GM12878 (cell line): Measurements from ENCODE around the gene DISC1. TPM values are rescaled to one million over a fixed set of nuclear protein-coding genes. Genes with fewer than 3 reads are reported as not detected.

Experiments used
- ATAC-seq: fragments of 200-7000 bp; cut with Tn5 transposase; 3 replicates; pipeline ENCODE4 v1.9.1; 2020; ENCODE audit warnings: mild to moderate bottlenecking, moderate library complexity
- BruUV-seq: library from RNA; stranded (reverse); fragments of 400-500 nt; replicated peaks from 2 replicates; lab custom pipeline; 2021; lab: Mats Ljungman, UMichigan
- CTCF ChIA-PET: fragments of 300-600 bp; sonication (Branson Sonifier 250); formaldehyde crosslinking; extraction: SDS; loops from one replicate; lab custom pipeline; 2021; ENCODE audit warnings: inconsistent platforms; lab: Yijun Ruan, JAX
- POLR2A ChIA-PET: fragments of 350-600 bp; formaldehyde crosslinking; extraction: SDS; loops from one replicate; lab custom pipeline; 2021; ENCODE audit warnings: inconsistent platforms; lab: Charles Lee
- RAD21 ChIA-PET: fragments of 300-600 bp; sonication (Branson Sonifier 250); formaldehyde crosslinking; loops from one replicate; lab custom pipeline; 2023; ENCODE audit warnings: antibody characterized with exemption; ENCODE audit not compliant: unreplicated experiment; lab: Charles Lee
- SMC1A ChIA-PET: fragments of 300-600 bp; sonication (Branson Sonifier 250); formaldehyde crosslinking; loops from one replicate; lab custom pipeline; 2023; ENCODE audit not compliant: unreplicated experiment, uncharacterized antibody; lab: Charles Lee
- DNase-seq: peaks from one replicate; pipeline ENCODE4 v3.0.0-alpha.2; 2011; ENCODE audit warnings: low read depth, low spot score
- FAIRE-seq: peaks from 3 replicates; lab custom pipeline; 2011; peaks lifted over from hg19 to GRCh38; lab: Jason Lieb, UNC
- H2AFZ ChIP-seq: 2 replicates; pipeline ENCODE4 v1.6.0; 2011; ENCODE audit warnings: low read depth, low read length, control low read depth; ENCODE audit not compliant: control insufficient read depth
- H3K27ac ChIP-seq: 2 replicates; pipeline ENCODE4 v1.5.1; 2011; ENCODE audit warnings: control low read depth; ENCODE audit not compliant: control insufficient read depth, insufficient read depth
- H3K27me3 ChIP-seq, 2 experiments: replicated peaks in 1 of 2; 2 replicates each; pipeline versions ENCODE4 v1.6.0 to v1.6.1; 2011; ENCODE audit warnings: low read length in 1 of 2; ENCODE audit not compliant: control insufficient read depth in 2 of 2, insufficient read depth in 2 of 2
- H3K36me3 ChIP-seq, 2 experiments: 2 replicates each; pipeline ENCODE4 v1.5.1; 2011; ENCODE audit warnings: low read length in 1 of 2; ENCODE audit not compliant: control insufficient read depth in 2 of 2, insufficient read depth in 2 of 2
- H3K4me1 ChIP-seq: 2 replicates; pipeline ENCODE4 v1.6.1; 2011; ENCODE audit warnings: mild to moderate bottlenecking, low read length, moderate library complexity, mixed read lengths; ENCODE audit not compliant: control insufficient read depth, insufficient read depth
- H3K4me2 ChIP-seq: 2 replicates; pipeline ENCODE4 v1.6.0; 2011; ENCODE audit warnings: control low read depth; ENCODE audit not compliant: control insufficient read depth, insufficient read depth
- H3K4me3 ChIP-seq: fragments of 200-600 bp; sonication (generic); 2 replicates; pipeline ENCODE4 v1.5.1; 2016
- H3K79me2 ChIP-seq: 2 replicates; pipeline ENCODE4 v1.6.0; 2011; ENCODE audit warnings: low read length; ENCODE audit not compliant: control insufficient read depth, insufficient read depth
- H3K9ac ChIP-seq: 2 replicates; pipeline ENCODE4 v1.8.0; 2011; ENCODE audit warnings: low read length, control low read depth, mixed read lengths; ENCODE audit not compliant: control insufficient read depth, insufficient read depth
- H3K9me3 ChIP-seq: replicated peaks from 3 replicates; pipeline ENCODE4 v1.5.1; 2011; ENCODE audit warnings: mild to moderate bottlenecking, low read length; ENCODE audit not compliant: control insufficient read depth, insufficient read depth
- H4K20me1 ChIP-seq: 2 replicates; pipeline ENCODE4 v1.6.0; 2011; ENCODE audit not compliant: control insufficient read depth, insufficient read depth
- BCL3 ChIP-seq: IDR thresholded peaks from 2 replicates; pipeline ENCODE4 v1.6.1; 2011; ENCODE audit warnings: borderline replicate concordance, low read depth, mild to moderate bottlenecking, moderate library complexity, low read length; ENCODE audit not compliant: insufficient read depth, poor library complexity, severe bottlenecking
- BCLAF1 ChIP-seq: fragments of 450-650 bp; IDR thresholded peaks from 2 replicates; pipeline ENCODE4 v1.6.1; 2017; ENCODE audit warnings: antibody characterized with exemption, mild to moderate bottlenecking, moderate library complexity
- BHLHE40 ChIP-seq, 2 experiments: fragments of 450-650 bp in 1 of 2; IDR thresholded peaks; 2 replicates each; pipeline ENCODE4 v1.6.1; 2011 to 2017; ENCODE audit warnings: low read depth in 2 of 2, borderline replicate concordance in 1 of 2, improper control_type of control experiment in 1 of 2, low read length in 1 of 2, mild to moderate bottlenecking in 1 of 2
- BMI1 ChIP-seq: fragments of 450-650 bp; IDR thresholded peaks from 2 replicates; pipeline ENCODE4 v1.6.1; 2016; ENCODE audit warnings: mild to moderate bottlenecking, moderate library complexity, borderline replicate concordance
- CBX5 ChIP-seq: sonication (generic); IDR thresholded peaks from 2 replicates; pipeline ENCODE4 v1.6.1; 2016; ENCODE audit warnings: low read depth, moderate library complexity, mild to moderate bottlenecking, inconsistent platforms
- ELK1 ChIP-seq: IDR thresholded peaks from 2 replicates; pipeline ENCODE4 v1.6.1; 2012; ENCODE audit warnings: low read depth, low read length, improper control_type of control experiment
- HDAC6 ChIP-seq: fragments of 200-600 bp; sonication (generic); IDR thresholded peaks from one replicate; pipeline ENCODE4 v1.8.0; 2017; ENCODE audit warnings: antibody characterized with exemption; ENCODE audit not compliant: unreplicated experiment
- JUNB ChIP-seq: IDR thresholded peaks from 2 replicates; pipeline ENCODE4 v1.6.1; 2016; ENCODE audit warnings: antibody characterized with exemption, mild to moderate bottlenecking
- KLF5 ChIP-seq: fragments of 450-650 bp; IDR thresholded peaks from 2 replicates; pipeline ENCODE4 v1.6.1; 2014; ENCODE audit warnings: mild to moderate bottlenecking; ENCODE audit not compliant: partially characterized antibody
- LARP7 ChIP-seq: fragments of 450-650 bp; IDR thresholded peaks from 2 replicates; pipeline ENCODE4 v1.6.1; 2017; ENCODE audit warnings: mild to moderate bottlenecking
- PKNOX1 ChIP-seq: fragments of 450-650 bp; IDR thresholded peaks from 2 replicates; pipeline ENCODE4 v1.6.1; 2016; ENCODE audit warnings: mild to moderate bottlenecking
- PML ChIP-seq: IDR thresholded peaks from 2 replicates; pipeline ENCODE4 v1.6.1; 2012; ENCODE audit warnings: low read length, inconsistent platforms
- STAT1 ChIP-seq: fragments of 450-650 bp; conservative IDR thresholded peaks from 2 replicates; pipeline ENCODE4 v1.6.1; 2014; ENCODE audit warnings: antibody characterized with exemption, mild to moderate bottlenecking
- SUZ12 ChIP-seq: fragments of 200-600 bp; sonication (generic); IDR thresholded peaks from one replicate; pipeline ENCODE4 v1.6.1; 2018; ENCODE audit warnings: antibody characterized with exemption, mild to moderate bottlenecking; ENCODE audit not compliant: unreplicated experiment
- TCF3 ChIP-seq: IDR thresholded peaks from 2 replicates; pipeline ENCODE4 v1.6.1; 2012; ENCODE audit warnings: low read depth, mild to moderate bottlenecking, low read length, borderline replicate concordance; ENCODE audit not compliant: insufficient read depth
- ZBED1 ChIP-seq: IDR thresholded peaks from 2 replicates; pipeline ENCODE4 v1.6.1; 2016; ENCODE audit warnings: borderline replicate concordance
- ZNF207 ChIP-seq: fragments of 450-650 bp; IDR thresholded peaks from 2 replicates; pipeline ENCODE4 v1.6.1; 2014; ENCODE audit warnings: antibody characterized with exemption, mild to moderate bottlenecking, borderline replicate concordance
- ZNF384 ChIP-seq: IDR thresholded peaks from 2 replicates; pipeline ENCODE4 v1.6.1; 2012; ENCODE audit warnings: low read depth, mild to moderate bottlenecking, low read length, improper control_type of control experiment, borderline replicate concordance
- WGBS: methylation state at CpG from one replicate; pipeline ENCODE4 v1.1.6; 2016; ENCODE audit warnings: low lambda C conversion rate; ENCODE audit not compliant: insufficient replicate concordance, insufficient coverage; ENCODE audit errors: missing lambda C conversion rate; 5-methylcytosine and 5-hydroxymethylcytosine counted together
- in situ Hi-C: fragments of 300-500 bp; cut with MboI; formaldehyde crosslinking; loops from 9 replicates; pipeline ENCODE4 v1.14.3; 2018; ENCODE audit warnings: mixed read lengths
- intact Hi-C: fragments of 100-400 bp; cut with micrococcal nuclease; formaldehyde crosslinking; loops from one replicate; pipeline ENCODE4 v1.14.2; 2022; ENCODE audit not compliant: unreplicated experiment
- polyA plus RNA-seq, 11 experiments: library from polyadenylated mRNA; depleted of rRNA in 4 of 11; unstranded in 6 of 11; stranded (reverse) in 5 of 11; fragments of >200 nt; fragmentation: Nextera tagmentation in 4 of 11; fragmentation: Illumina TruSeq in 1 of 11; extraction: Ambion mirVana in 4 of 11; extraction: Trizol in 1 of 11; gene quantifications; 1 replicate in 1 of 11; 2 replicates in 10 of 11; pipeline versions ENCODE4 v1.2.1 to v1.2.3, GENCODE V29; 2011 to 2016; ENCODE audit warnings: inconsistent platforms in 2 of 11, missing spikeins in 2 of 11, low read depth in 1 of 11
- total RNA-seq, 4 experiments: library from RNA; depleted of rRNA in 3 of 4; stranded (reverse); fragments of >200 nt in 3 of 4; fragmentation: Illumina TruSeq in 1 of 4; extraction: Trizol in 1 of 4; gene quantifications; 2 replicates each; pipeline versions ENCODE4 v1.2.1 to v1.2.3, GENCODE V29; 2013 to 2021

DISC1 gene
- total and polyA plus RNA-seq, 10 of the 15 experiments (the other 5 are each of a cell fraction or from before 2014, with no cell fraction given) = 0.05 to 0.72 (median 0.19) TPM; not detected in 1

- intact Hi-C loops (no loop called here), in situ Hi-C loops (no loop called here)
- H3K27ac ChIP-seq = no peak overlapping the region
- WGBS = 41% methylated on average over 3 of the region's 3 CpGs
- no peaks in the 10 kb centered on the region; a peak in 1 of 4 replicates for H3K27me3 ChIP-seq
- CTCF ChIA-PET = no interaction called here
- H3K79me2 ChIP-seq = no peaks in the 10 kb centered on the region
- no peak overlapping the region for H3K4me3 ChIP-seq
- POLR2A ChIA-PET = no interaction called here
- H3K4me2 ChIP-seq = no peak overlapping the region
- no peak overlapping the region for H2AFZ ChIP-seq
- no peak for TF ChIP-seq JUNB
- no peak for TF ChIP-seq SUZ12
- no peak for TF ChIP-seq BCL3
- no peak for TF ChIP-seq PKNOX1
- TF ChIP-seq KLF5 = no peak
- TF ChIP-seq CBX5 = no peak
- no peak for TF ChIP-seq BHLHE40 (IDR thresholded peaks at IDR 0.05; ENCODE audit: borderline replicate concordance in 1 of 2, low read depth in 2 of 2, low read length in 1 of 2)
- TF ChIP-seq ZNF207 = no peak
- no peak for TF ChIP-seq ZBED1
- TF ChIP-seq PML = no peak
- TF ChIP-seq BMI1 = no peak
- no peak for TF ChIP-seq TCF3
- TF ChIP-seq LARP7 = no peak
- TF ChIP-seq ZNF384 = no peak
- no peak for TF ChIP-seq HDAC6
- no peak for TF ChIP-seq BCLAF1
- no peak for TF ChIP-seq STAT1
- TF ChIP-seq ELK1 = no peak
- no peaks in the 10 kb centered on the region for H3K36me3 ChIP-seq
- no peak for DNase-seq
- SMC1A ChIA-PET = no interaction called here
- no TSS peak for BruUV-seq
- H3K9ac ChIP-seq = no peak overlapping the region
- no peak for FAIRE-seq
- ATAC-seq = no peak
- no peaks in the 10 kb centered on the region for H3K9me3 ChIP-seq
- H3K4me1 ChIP-seq = no peaks in the 10 kb centered on the region
- RAD21 ChIA-PET = no interaction called here
- no peaks in the 10 kb centered on the region for H4K20me1 ChIP-seq
Observed at GRCh38 chr1:231660198-231660597, 33.6 kb downstream of the DISC1 start.
